ENCODE measurements around the gene CHD5.
"Not testable (repeated sequence)": the region's sequence is repeated elsewhere in the genome, so short reads cannot be mapped to it uniquely, and the experiment has no call there.

The CHD5 gene

GRCh38 chr1:6070450-6070974, 109.6 kb downstream of the CHD5 start:
- Histone ChIP-seq H3K4me3 (ENCODE audit: low read length) (no peak overlapping the region), H3K36me3 (ENCODE audit: control insufficient read depth, insufficient read depth, low read length) (no peaks in the 10 kb centered on the region), H3K27ac (ENCODE audit: low read depth, low read length) (no peak overlapping the region)

GRCh38 chr1:6069573-6069972, 110.5 kb downstream of the CHD5 start:
- Histone ChIP-seq H3K4me3 (ENCODE audit: low read length) (no peak overlapping the region), H3K9ac (ENCODE audit: low read length) (no peak overlapping the region), H3K4me1 (ENCODE audit: control insufficient read depth, insufficient read depth, low read length) (no peaks in the 10 kb centered on the region), H3K27me3 (ENCODE audit: control insufficient read depth, insufficient read depth, low read length) (no peaks in the 10 kb centered on the region), H3K27ac (ENCODE audit: low read depth, low read length) (no peak overlapping the region), H3K36me3 (ENCODE audit: control insufficient read depth, insufficient read depth, low read length) (no peaks in the 10 kb centered on the region)

More at GRCh38 chr1:6070450-6070974, 109.6 kb downstream of the CHD5 start:
- no peaks in the 10 kb centered on the region for H3K4me1 ChIP-seq (ENCODE audit: control insufficient read depth, insufficient read depth, low read length)
- H3K27me3 ChIP-seq (ENCODE audit: control insufficient read depth, insufficient read depth, low read length): no peaks in the 10 kb centered on the region
- H3K9ac ChIP-seq (ENCODE audit: low read length): no peak overlapping the region

DNA sequence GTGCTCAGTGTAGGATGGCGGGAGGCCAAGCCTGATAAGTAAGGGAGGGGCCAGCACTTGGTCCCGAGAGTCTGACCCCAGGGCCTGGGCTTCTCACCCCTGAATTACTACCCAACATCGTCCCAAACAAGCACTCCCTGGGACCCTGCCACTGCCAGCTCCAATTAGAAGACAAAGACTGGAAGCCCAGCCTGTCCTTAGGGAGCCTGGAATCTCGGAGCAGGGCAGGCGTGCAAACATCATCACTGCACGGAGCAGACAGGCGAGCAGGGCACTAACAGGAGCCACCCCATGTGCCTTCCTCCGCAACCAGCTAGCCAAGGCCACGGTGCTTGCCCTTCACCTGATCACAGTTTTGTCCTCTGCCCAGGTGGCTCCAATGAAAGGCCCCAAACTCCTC, 111.2 kb downstream of the CHD5 start:
- no peak overlapping the region for H3K9ac ChIP-seq (ENCODE audit: low read length)
- H3K4me3 ChIP-seq (ENCODE audit: low read length): no peak overlapping the region
- no peak overlapping the region for H3K27ac ChIP-seq (ENCODE audit: low read depth, low read length)
- no peaks in the 10 kb centered on the region for H3K36me3 ChIP-seq (ENCODE audit: control insufficient read depth, insufficient read depth, low read length)
- H3K27me3 ChIP-seq (ENCODE audit: control insufficient read depth, insufficient read depth, low read length): no peaks in the 10 kb centered on the region
- no peaks in the 10 kb centered on the region for H3K4me1 ChIP-seq (ENCODE audit: control insufficient read depth, insufficient read depth, low read length)

DNA sequence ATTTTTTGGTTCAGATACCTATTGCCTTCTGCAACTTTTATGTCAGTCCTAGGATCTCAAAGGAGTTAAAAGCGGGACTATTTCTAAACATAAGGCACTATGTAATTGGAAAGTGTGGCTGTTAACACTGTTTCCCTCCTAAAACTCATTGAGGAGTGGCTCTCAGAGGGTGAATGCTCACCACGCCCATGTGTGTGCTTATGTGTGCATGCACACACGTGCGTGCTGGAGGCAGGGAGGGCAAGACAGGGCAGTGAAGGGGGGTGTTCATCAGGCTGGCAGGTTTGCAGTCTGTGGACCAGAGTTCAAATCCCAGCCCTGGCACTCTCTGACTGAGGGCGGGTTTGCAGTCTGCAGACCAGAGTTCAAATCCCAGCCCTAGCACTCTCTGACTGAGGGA, 112.0 kb downstream of the CHD5 start:
- H3K27me3 ChIP-seq (ENCODE audit: control insufficient read depth, insufficient read depth, low read length): no peaks in the 10 kb centered on the region
- no peak overlapping the region for H3K4me3 ChIP-seq (ENCODE audit: low read length)
- no peak overlapping the region for H3K9ac ChIP-seq (ENCODE audit: low read length)
- H3K4me1 ChIP-seq (ENCODE audit: control insufficient read depth, insufficient read depth, low read length): no peaks in the 10 kb centered on the region
- H3K36me3 ChIP-seq (ENCODE audit: control insufficient read depth, insufficient read depth, low read length): no peaks in the 10 kb centered on the region
- no peak overlapping the region for H3K27ac ChIP-seq (ENCODE audit: low read depth, low read length)

GRCh38 chr1:6066680-6067079, 113.4 kb downstream of the CHD5 start:
- Histone ChIP-seq H3K9ac (ENCODE audit: low read length) (no peak overlapping the region), H3K4me3 (ENCODE audit: low read length) (no peak overlapping the region), H3K27me3 (ENCODE audit: control insufficient read depth, insufficient read depth, low read length) (no peaks in the 10 kb centered on the region), H3K36me3 (ENCODE audit: control insufficient read depth, insufficient read depth, low read length) (no peaks in the 10 kb centered on the region), H3K4me1 (ENCODE audit: control insufficient read depth, insufficient read depth, low read length) (no peaks in the 10 kb centered on the region), H3K27ac (ENCODE audit: low read depth, low read length) (no peak overlapping the region)

GRCh38 chr1:6065093-6065858, 114.8 kb downstream of the CHD5 start:
- no peak overlapping the region for H3K27ac ChIP-seq (ENCODE audit: low read depth, low read length)

GRCh38 chr1:6063532-6064053, 116.5 kb downstream of the CHD5 start:
- H3K36me3 ChIP-seq (ENCODE audit: control insufficient read depth, insufficient read depth, low read length); H3K4me3 ChIP-seq (ENCODE audit: low read length); H3K27ac ChIP-seq (ENCODE audit: low read depth, low read length); H3K27me3 ChIP-seq (ENCODE audit: control insufficient read depth, insufficient read depth, low read length); H3K4me1 ChIP-seq (ENCODE audit: control insufficient read depth, insufficient read depth, low read length); H3K9ac ChIP-seq (ENCODE audit: low read length): not testable (repeated sequence)

More at GRCh38 chr1:6065093-6065858, 114.8 kb downstream of the CHD5 start:
- H3K27me3 ChIP-seq (ENCODE audit: control insufficient read depth, insufficient read depth, low read length): no peaks in the 10 kb centered on the region
- no peak overlapping the region for H3K9ac ChIP-seq (ENCODE audit: low read length)
- H3K4me1 ChIP-seq (ENCODE audit: control insufficient read depth, insufficient read depth, low read length): no peaks in the 10 kb centered on the region
- H3K36me3 ChIP-seq (ENCODE audit: control insufficient read depth, insufficient read depth, low read length): no peaks in the 10 kb centered on the region
- H3K4me3 ChIP-seq (ENCODE audit: low read length): no peak overlapping the region

DNA sequence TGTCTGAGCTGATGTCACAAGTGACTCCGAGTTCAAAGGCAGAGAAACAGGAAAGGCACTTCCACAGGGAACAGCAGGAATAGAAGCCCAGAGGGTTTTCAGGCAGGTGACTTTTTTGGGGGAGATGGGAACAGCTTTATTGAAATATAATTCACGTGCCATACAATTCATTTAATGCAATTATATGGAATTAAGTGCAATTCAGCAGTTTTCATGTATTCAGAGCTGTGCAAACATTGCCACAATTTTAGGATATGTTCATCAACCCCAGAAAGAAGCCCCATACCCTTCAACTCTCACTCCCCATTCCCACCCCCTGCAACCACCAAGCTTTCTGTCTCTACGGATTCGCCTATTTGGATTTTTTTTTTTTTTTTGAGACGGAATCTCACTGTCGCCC, 117.5 kb downstream of the CHD5 start:
- H3K27ac ChIP-seq (ENCODE audit: low read depth, low read length): no peak overlapping the region
- no peak overlapping the region for H3K9ac ChIP-seq (ENCODE audit: low read length)
- H3K4me3 ChIP-seq (ENCODE audit: low read length): no peak overlapping the region
- no peaks in the 10 kb centered on the region for H3K27me3 ChIP-seq (ENCODE audit: control insufficient read depth, insufficient read depth, low read length)
- H3K4me1 ChIP-seq (ENCODE audit: control insufficient read depth, insufficient read depth, low read length): no peaks in the 10 kb centered on the region
- H3K36me3 ChIP-seq (ENCODE audit: control insufficient read depth, insufficient read depth, low read length): no peaks in the 10 kb centered on the region

- Histone ChIP-seq H3K27ac (ENCODE audit: low read depth, low read length) (no peak overlapping the region), H3K27me3 (ENCODE audit: control insufficient read depth, insufficient read depth, low read length) (no peaks in the 10 kb centered on the region), H3K36me3 (ENCODE audit: control insufficient read depth, insufficient read depth, low read length) (no peaks in the 10 kb centered on the region), H3K4me3 (ENCODE audit: low read length) (no peak overlapping the region), H3K9ac (ENCODE audit: low read length) (no peak overlapping the region), H3K4me1 (ENCODE audit: control insufficient read depth, insufficient read depth, low read length) (no peaks in the 10 kb centered on the region)
These were observed 120.3 kb downstream of the CHD5 start for GRCh38 chr1:6059866-6060265.

DNA sequence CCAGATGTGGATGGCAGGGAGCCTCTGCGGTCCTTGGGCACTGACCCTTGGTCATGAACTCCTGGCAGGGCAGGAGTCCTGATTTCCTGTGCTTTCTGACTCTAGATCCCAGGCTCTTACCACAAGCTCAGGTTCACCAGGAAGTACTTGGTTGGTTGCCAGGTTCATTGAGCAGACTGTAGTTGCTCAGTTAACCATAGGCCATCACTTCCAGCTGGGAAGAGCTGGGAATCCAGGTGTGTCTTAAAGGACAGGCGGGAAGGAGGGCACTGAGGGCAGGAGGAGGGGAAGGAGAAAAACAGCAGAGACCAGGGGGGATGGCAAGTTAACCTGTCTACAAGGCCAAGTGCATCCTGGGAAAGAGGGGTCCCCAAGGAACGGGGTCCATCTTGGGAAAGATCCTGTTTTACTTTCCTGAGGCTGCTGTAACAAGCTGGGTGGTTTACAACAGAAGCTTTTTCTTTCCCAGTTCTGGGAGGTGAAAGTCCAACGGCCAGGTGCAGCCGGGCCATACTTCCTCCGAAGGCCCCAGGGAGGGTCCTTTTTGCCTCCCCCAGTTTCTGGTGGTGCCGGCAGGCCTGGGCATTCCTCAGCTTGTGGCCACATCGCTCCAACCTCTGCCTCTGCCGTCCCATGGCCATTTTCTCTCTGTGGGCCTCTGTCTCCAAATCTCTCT, 122.8 kb downstream of the CHD5 start:
- Histone ChIP-seq H3K27me3 (ENCODE audit: control insufficient read depth, insufficient read depth, low read length) (no peaks in the 10 kb centered on the region), H3K4me1 (ENCODE audit: control insufficient read depth, insufficient read depth, low read length) (no peaks in the 10 kb centered on the region), H3K4me3 (ENCODE audit: low read length) (no peak overlapping the region), H3K36me3 (ENCODE audit: control insufficient read depth, insufficient read depth, low read length) (no peaks in the 10 kb centered on the region), H3K27ac (ENCODE audit: low read depth, low read length) (no peak overlapping the region), H3K9ac (ENCODE audit: low read length) (no peak overlapping the region)

- Histone ChIP-seq H3K36me3 (ENCODE audit: control insufficient read depth, insufficient read depth, low read length) (no peaks in the 10 kb centered on the region), H3K4me3 (ENCODE audit: low read length) (no peak overlapping the region), H3K27me3 (ENCODE audit: control insufficient read depth, insufficient read depth, low read length) (no peaks in the 10 kb centered on the region), H3K9ac (ENCODE audit: low read length) (no peak overlapping the region), H3K4me1 (ENCODE audit: control insufficient read depth, insufficient read depth, low read length) (no peaks in the 10 kb centered on the region), H3K27ac (ENCODE audit: low read depth, low read length) (no peak overlapping the region)
These were observed 123.6 kb downstream of the CHD5 start for GRCh38 chr1:6056572-6056948.

- no peaks in the 10 kb centered on the region for H3K36me3 ChIP-seq (ENCODE audit: control insufficient read depth, insufficient read depth, low read length)
- H3K4me3 ChIP-seq (ENCODE audit: low read length): no peak overlapping the region
- no peaks in the 10 kb centered on the region for H3K27me3 ChIP-seq (ENCODE audit: control insufficient read depth, insufficient read depth, low read length)
These were observed 125.5 kb downstream of the CHD5 start for GRCh38 chr1:6054596-6054995.

More at GRCh38 chr1:6054596-6054995, 125.5 kb downstream of the CHD5 start:
- H3K4me1 ChIP-seq (ENCODE audit: control insufficient read depth, insufficient read depth, low read length): no peaks in the 10 kb centered on the region
- H3K27ac ChIP-seq (ENCODE audit: low read depth, low read length): no peak overlapping the region
- no peak overlapping the region for H3K9ac ChIP-seq (ENCODE audit: low read length)

Measured in rectal smooth muscle tissue (tissue), 1 donor.